Activated CD8-positive, alpha-beta memory T cell treated with anti-CD3 and anti-CD28 coated beads, Interleukin-2, amount 10 ng/mL, durations not matched to agents 7 days and 5 days (primary cell): ENCODE data around the gene CDK16. TPM values are rescaled to one million over a fixed set of nuclear protein-coding genes. Genes with fewer than 3 reads are reported as not detected.

Source experiments
- ATAC-seq: fragments of 150-1000 bp; cut with Tn5 transposase; one replicate; pipeline ENCODE4 v1.10.0; 2021; ENCODE audit warnings: moderate library complexity
- CTCF ChIA-PET: fragments of 350-600 bp; sonication (Branson Sonifier 250); formaldehyde crosslinking; loops from one replicate; lab custom pipeline; 2021; ENCODE audit warnings: antibody characterized with exemption; lab: Charles Lee
- DNase-seq: peaks from one replicate; pipeline ENCODE4 v3.0.0-alpha.2; 2020
- H3K27ac Mint-ChIP-seq: one replicate; pipeline ENCODE4 v1.8.0; 2021; ENCODE audit warnings: mild to moderate bottlenecking, mixed read lengths
- H3K27me3 Mint-ChIP-seq: one replicate; pipeline ENCODE4 v1.8.0; 2021; ENCODE audit warnings: mixed read lengths
- H3K36me3 Mint-ChIP-seq: one replicate; pipeline ENCODE4 v1.8.0; 2021; ENCODE audit warnings: mild to moderate bottlenecking, mixed read lengths
- H3K4me1 Mint-ChIP-seq: one replicate; pipeline ENCODE4 v1.8.0; 2021; ENCODE audit warnings: mixed read lengths
- H3K4me3 Mint-ChIP-seq: one replicate; pipeline ENCODE4 v1.8.0; 2021; ENCODE audit warnings: mild to moderate bottlenecking, moderate library complexity, mixed read lengths
- H3K9me3 Mint-ChIP-seq: one replicate; pipeline ENCODE4 v1.8.0; 2022; ENCODE audit warnings: low read depth, mixed read lengths
- total RNA-seq, 2 experiments: library from RNA; stranded (reverse); gene quantifications; one replicate each; pipeline ENCODE4 v1.2.3, GENCODE V29; 2021

Gene CDK16
- total RNA-seq, 2 experiments from 2014 or later, result 61.4 to 80.6 TPM

GRCh38 chrX:47178337-47178736, 40.1 kb upstream of the CDK16 start:
- no peak for ATAC-seq
- Mint-ChIP-seq H3K36me3 (peaks cover 27% of the 10 kb centered on the region), H3K27me3 (no peaks in the 10 kb centered on the region), H3K9me3 (no peaks in the 10 kb centered on the region), H3K27ac (no peak overlapping the region), H3K4me1 (peaks cover 11% of the 10 kb centered on the region), H3K4me3 (no peak overlapping the region)
- CTCF ChIA-PET, result no interaction called here
- DNase-seq, result no peak

GRCh38 chrX:47179221-47179927, 39.1 kb upstream of the CDK16 start:
- H3K4me3 Mint-ChIP-seq, result no peak overlapping the region
- no peak for ATAC-seq
- CTCF ChIA-PET, result no interaction called here
- DNase-seq, result no peak
- H3K9me3 Mint-ChIP-seq, result no peaks in the 10 kb centered on the region
- H3K36me3 Mint-ChIP-seq, result peaks cover 27% of the 10 kb centered on the region
- peaks cover 11% of the 10 kb centered on the region for H3K4me1 Mint-ChIP-seq
- H3K27ac Mint-ChIP-seq, result no peak overlapping the region
- H3K27me3 Mint-ChIP-seq, result no peaks in the 10 kb centered on the region

- no peak overlapping the region for H3K27ac Mint-ChIP-seq
- CTCF ChIA-PET, result no interaction called here
- ATAC-seq (no peak), DNase-seq (no peak)
- H3K9me3 Mint-ChIP-seq, result no peaks in the 10 kb centered on the region
- peaks cover 27% of the 10 kb centered on the region for H3K36me3 Mint-ChIP-seq
- no peaks in the 10 kb centered on the region for H3K27me3 Mint-ChIP-seq
- peaks cover 11% of the 10 kb centered on the region for H3K4me1 Mint-ChIP-seq
- no peak overlapping the region for H3K4me3 Mint-ChIP-seq
Measured at GRCh38 chrX:47179928-47180255, 38.6 kb upstream of the CDK16 start.

GRCh38 chrX:47180346-47180745, 38.1 kb upstream of the CDK16 start:
- no peak for DNase-seq
- no peaks in the 10 kb centered on the region for H3K9me3 Mint-ChIP-seq
- H3K4me1 Mint-ChIP-seq, result peaks cover 11% of the 10 kb centered on the region
- no peak for ATAC-seq
- H3K27me3 Mint-ChIP-seq, result no peaks in the 10 kb centered on the region
- no peak overlapping the region for H3K27ac Mint-ChIP-seq
- H3K4me3 Mint-ChIP-seq, result no peak overlapping the region
- peaks cover 27% of the 10 kb centered on the region for H3K36me3 Mint-ChIP-seq
- CTCF ChIA-PET, result interaction anchor here (1.5 kb wide), 1 partner anchor 10 kb away, joined by 3 read pairs; no protein-coding TSS in a partner anchor

- H3K27me3 Mint-ChIP-seq, result no peaks in the 10 kb centered on the region
- no peak overlapping the region for H3K4me3 Mint-ChIP-seq
- DNase-seq (no peak), ATAC-seq (no peak)
- no peaks in the 10 kb centered on the region for H3K9me3 Mint-ChIP-seq
- CTCF ChIA-PET, result interaction anchor here (1.5 kb wide), 1 partner anchor 9 kb away, joined by 3 read pairs; no protein-coding TSS in a partner anchor
- H3K27ac Mint-ChIP-seq, result no peak overlapping the region
- peaks cover 9% of the 10 kb centered on the region for H3K4me1 Mint-ChIP-seq
- peaks cover 30% of the 10 kb centered on the region for H3K36me3 Mint-ChIP-seq
Measured at GRCh38 chrX:47181301-47181700, 37.2 kb upstream of the CDK16 start.

GRCh38 chrX:47182106-47182700, 36.3 kb upstream of the CDK16 start:
- DNase-seq, result no peak
- ATAC-seq, result no peak
- peaks cover 2% of the 10 kb centered on the region for H3K4me1 Mint-ChIP-seq
- H3K27me3 Mint-ChIP-seq, result no peaks in the 10 kb centered on the region
- CTCF ChIA-PET, result no interaction called here
- H3K27ac Mint-ChIP-seq, result no peak overlapping the region
- no peak overlapping the region for H3K4me3 Mint-ChIP-seq
- peaks cover 31% of the 10 kb centered on the region for H3K36me3 Mint-ChIP-seq
- H3K9me3 Mint-ChIP-seq, result no peaks in the 10 kb centered on the region

- Mint-ChIP-seq H3K36me3 (peaks cover 22% of the 10 kb centered on the region), H3K4me3 (no peak overlapping the region), H3K9me3 (no peaks in the 10 kb centered on the region), H3K27me3 (no peaks in the 10 kb centered on the region), H3K4me1 (peaks cover 3% of the 10 kb centered on the region), H3K27ac (peak overlapping the region; percentile 28)
- DNase-seq (no peak), ATAC-seq (no peak)
- CTCF ChIA-PET, result no interaction called here
Measured at GRCh38 chrX:47184486-47184885, 34.0 kb upstream of the CDK16 start.

- Mint-ChIP-seq H3K9me3 (no peaks in the 10 kb centered on the region), H3K4me1 (peaks cover 3% of the 10 kb centered on the region), H3K36me3 (peaks cover 20% of the 10 kb centered on the region), H3K27me3 (no peaks in the 10 kb centered on the region), H3K4me3 (no peak overlapping the region), H3K27ac (no peak overlapping the region)
- no peak for ATAC-seq
- DNase-seq, result no peak
- CTCF ChIA-PET, result no interaction called here
Measured at GRCh38 chrX:47185241-47185640, 33.2 kb upstream of the CDK16 start.

GRCh38 chrX:47186096-47186740, 32.3 kb upstream of the CDK16 start:
- Mint-ChIP-seq H3K27me3 (no peaks in the 10 kb centered on the region), H3K36me3 (peaks cover 17% of the 10 kb centered on the region), H3K4me3 (no peak overlapping the region), H3K9me3 (no peaks in the 10 kb centered on the region), H3K4me1 (peaks cover 8% of the 10 kb centered on the region), H3K27ac (no peak overlapping the region)
- no peak for DNase-seq
- no peak for ATAC-seq
- CTCF ChIA-PET, result no interaction called here

GRCh38 chrX:47187106-47187677, 31.3 kb upstream of the CDK16 start:
- CTCF ChIA-PET, result no interaction called here

GRCh38 chrX:47189906-47190305, 28.6 kb upstream of the CDK16 start:
- CTCF ChIA-PET, result interaction anchor here (2.6 kb wide), 1 partner anchor 194 kb away, joined by 12 read pairs; no protein-coding TSS in a partner anchor
- H3K36me3 Mint-ChIP-seq, result peaks cover 10% of the 10 kb centered on the region
- H3K4me3 Mint-ChIP-seq, result no peak overlapping the region
- DNase-seq (no peak), ATAC-seq (no peak)
- peaks cover 25% of the 10 kb centered on the region for H3K4me1 Mint-ChIP-seq
- no peaks in the 10 kb centered on the region for H3K27me3 Mint-ChIP-seq
- no peak overlapping the region for H3K27ac Mint-ChIP-seq
- no peaks in the 10 kb centered on the region for H3K9me3 Mint-ChIP-seq

More at GRCh38 chrX:47187106-47187677, 31.3 kb upstream of the CDK16 start:
- Mint-ChIP-seq H3K4me1 (peaks cover 11% of the 10 kb centered on the region), H3K9me3 (no peaks in the 10 kb centered on the region), H3K27me3 (no peaks in the 10 kb centered on the region), H3K27ac (no peak overlapping the region), H3K4me3 (no peak overlapping the region), H3K36me3 (peaks cover 16% of the 10 kb centered on the region)
- ATAC-seq (no peak), DNase-seq (no peak)

GRCh38 chrX:47190445-47191269, 27.8 kb upstream of the CDK16 start:
- H3K4me1 Mint-ChIP-seq, result peaks cover 31% of the 10 kb centered on the region
- DNase-seq, result peak; percentile 91
- peak overlapping the region; percentile 93 for H3K27ac Mint-ChIP-seq
- ATAC-seq, result peak; percentile 78
- peaks cover 9% of the 10 kb centered on the region for H3K36me3 Mint-ChIP-seq
- peak overlapping the region; percentile 84 for H3K4me3 Mint-ChIP-seq
- H3K9me3 Mint-ChIP-seq, result no peaks in the 10 kb centered on the region
- CTCF ChIA-PET, result interaction anchor here (0.8 to 2.8 kb wide), 5 partner anchors 10 to 333 kb away, joined by 3 to 15 read pairs (median 10); partner anchors contain the start of genes NDUFB11 and RBM10
- no peaks in the 10 kb centered on the region for H3K27me3 Mint-ChIP-seq

GRCh38 chrX:47191331-47191730, 27.1 kb upstream of the CDK16 start:
- peak; percentile 73 for DNase-seq
- H3K9me3 Mint-ChIP-seq, result no peaks in the 10 kb centered on the region
- peaks cover 11% of the 10 kb centered on the region for H3K36me3 Mint-ChIP-seq
- CTCF ChIA-PET, result interaction anchor here (0.8 to 2.8 kb wide), 5 partner anchors 10 to 332 kb away, joined by 3 to 15 read pairs (median 10); partner anchors contain the start of genes NDUFB11 and RBM10
- ATAC-seq, result peak; percentile 3
- peak overlapping the region; percentile 84 for H3K4me3 Mint-ChIP-seq
- no peaks in the 10 kb centered on the region for H3K27me3 Mint-ChIP-seq
- H3K27ac Mint-ChIP-seq, result peak overlapping the region; percentile 93
- peaks cover 38% of the 10 kb centered on the region for H3K4me1 Mint-ChIP-seq
